ENCODE measurements around the gene RAB26. TPM values are rescaled to one million over a fixed set of nuclear protein-coding genes. Genes with fewer than 3 reads are reported as not detected.

RAB26 gene
- total RNA-seq, 3 donors from 2014 or later: 3.5 to 3.9 TPM; not detected in 1

DNA sequence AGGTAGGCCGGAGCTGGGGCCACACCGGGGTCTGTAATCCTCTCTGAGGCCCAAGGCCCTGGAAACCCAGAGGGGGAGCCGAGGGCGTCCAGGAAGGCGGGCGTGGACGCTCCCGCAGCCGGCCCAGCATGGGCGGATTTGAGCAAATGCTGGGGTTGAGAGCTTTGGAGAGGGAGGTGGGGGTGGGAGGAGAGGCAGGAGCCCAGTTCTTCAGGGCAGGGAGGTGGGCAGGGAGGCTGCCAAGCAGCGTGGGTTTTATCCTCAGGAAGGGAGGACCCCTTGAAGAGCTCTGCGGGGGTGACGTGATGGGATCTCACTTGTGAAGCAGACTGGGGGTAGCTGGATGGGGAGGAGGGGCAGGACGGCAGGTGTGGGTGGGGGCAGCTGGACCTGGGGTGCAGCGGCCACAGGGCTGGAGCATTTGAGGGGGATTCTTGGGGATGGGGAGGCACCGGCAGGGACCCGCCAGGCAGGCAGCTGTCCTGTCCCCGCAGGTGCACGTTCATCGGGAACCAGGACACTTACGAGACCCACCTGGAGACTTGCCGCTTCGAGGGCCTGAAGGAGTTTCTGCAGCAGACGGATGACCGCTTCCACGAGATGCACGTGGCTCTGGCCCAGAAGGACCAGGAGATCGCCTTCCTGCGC, 24.4 kb downstream of the RAB26 start:
- Histone ChIP-seq H3K4me3 (no peak overlapping the region), H3K27me3 (no peaks in the 10 kb centered on the region), H3K27ac (no peak overlapping the region), H3K36me3 (peaks cover 4% of the 10 kb centered on the region), H3K4me1 (peaks cover 0 to 6% of the 10 kb centered on the region in 2 donors), H3K9me3 (no peaks in the 10 kb centered on the region)
- no peak for DNase-seq (ENCODE audit: low spot score in 2 of 2)
- intact Hi-C loops (cut with DNase I; ENCODE audit: low total_unique reads): no loop called here
- TF ChIP-seq, protein P1, sequence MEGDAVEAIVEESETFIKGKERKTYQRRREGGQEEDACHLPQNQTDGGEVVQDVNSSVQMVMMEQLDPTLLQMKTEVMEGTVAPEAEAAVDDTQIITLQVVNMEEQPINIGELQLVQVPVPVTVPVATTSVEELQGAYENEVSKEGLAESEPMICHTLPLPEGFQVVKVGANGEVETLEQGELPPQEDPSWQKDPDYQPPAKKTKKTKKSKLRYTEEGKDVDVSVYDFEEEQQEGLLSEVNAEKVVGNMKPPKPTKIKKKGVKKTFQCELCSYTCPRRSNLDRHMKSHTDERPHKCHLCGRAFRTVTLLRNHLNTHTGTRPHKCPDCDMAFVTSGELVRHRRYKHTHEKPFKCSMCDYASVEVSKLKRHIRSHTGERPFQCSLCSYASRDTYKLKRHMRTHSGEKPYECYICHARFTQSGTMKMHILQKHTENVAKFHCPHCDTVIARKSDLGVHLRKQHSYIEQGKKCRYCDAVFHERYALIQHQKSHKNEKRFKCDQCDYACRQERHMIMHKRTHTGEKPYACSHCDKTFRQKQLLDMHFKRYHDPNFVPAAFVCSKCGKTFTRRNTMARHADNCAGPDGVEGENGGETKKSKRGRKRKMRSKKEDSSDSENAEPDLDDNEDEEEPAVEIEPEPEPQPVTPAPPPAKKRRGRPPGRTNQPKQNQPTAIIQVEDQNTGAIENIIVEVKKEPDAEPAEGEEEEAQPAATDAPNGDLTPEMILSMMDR (IDR thresholded peaks at IDR 0.05): no peak
- TF ChIP-seq POLR2AphosphoS5 (IDR thresholded peaks at IDR 0.05) (no peak), POLR2A (IDR thresholded peaks at IDR 0.05) (no peak)

DNA sequence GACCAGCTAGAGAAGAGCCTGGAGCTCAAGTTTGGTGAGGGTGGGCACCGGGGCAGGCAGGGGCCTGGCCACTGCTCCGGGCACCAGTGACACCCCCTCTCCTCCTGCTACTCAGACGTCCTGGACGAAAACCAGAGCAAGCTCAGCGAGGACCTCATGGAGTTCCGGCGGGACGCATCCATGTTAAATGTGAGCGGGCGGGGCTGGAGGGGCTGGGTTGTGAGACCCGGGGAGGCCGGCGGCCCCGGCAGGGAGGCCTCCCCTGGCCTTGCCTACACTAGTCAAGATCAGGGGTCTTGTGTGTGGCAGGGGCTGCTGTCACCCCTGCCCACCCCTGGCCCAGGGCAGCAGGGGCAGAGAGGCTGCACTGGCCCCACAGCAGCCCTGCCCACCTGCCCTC, 24.9 kb downstream of the RAB26 start:
- H3K9me3 ChIP-seq: no peaks in the 10 kb centered on the region
- intact Hi-C loops (cut with DNase I; ENCODE audit: low total_unique reads): no loop called here
- H3K27ac ChIP-seq: no peak overlapping the region
- no peak for TF ChIP-seq POLR2A (IDR thresholded peaks at IDR 0.05)
- TF ChIP-seq, protein P1 (IDR thresholded peaks at IDR 0.05): no peak
- no peak for TF ChIP-seq POLR2AphosphoS5 (IDR thresholded peaks at IDR 0.05)
- DNase-seq (ENCODE audit: low spot score in 2 of 2): no peak
- H3K27me3 ChIP-seq: no peaks in the 10 kb centered on the region
- H3K36me3 ChIP-seq: peaks cover 4% of the 10 kb centered on the region
- H3K4me3 ChIP-seq: no peak overlapping the region
- peaks cover 0 to 6% of the 10 kb centered on the region in 2 donors for H3K4me1 ChIP-seq

DNA sequence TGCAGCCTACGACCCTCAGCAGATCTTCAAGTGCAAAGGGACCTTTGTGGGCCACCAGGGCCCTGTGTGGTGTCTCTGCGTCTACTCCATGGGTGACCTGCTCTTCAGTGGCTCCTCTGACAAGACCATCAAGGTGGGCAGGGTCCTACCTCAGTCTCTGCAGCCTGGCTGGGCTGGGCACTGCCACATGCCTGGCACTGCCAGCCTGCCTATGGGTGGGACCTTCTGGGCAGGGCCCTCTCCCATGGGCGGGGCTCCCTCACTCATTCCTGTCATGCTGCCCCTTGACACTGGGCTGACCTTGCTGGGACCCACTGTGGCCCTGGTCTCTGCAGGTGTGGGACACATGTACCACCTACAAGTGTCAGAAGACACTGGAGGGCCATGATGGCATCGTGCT, 25.5 kb downstream of the RAB26 start:
- Histone ChIP-seq H3K9me3 (no peaks in the 10 kb centered on the region), H3K4me3 (no peak overlapping the region), H3K27ac (no peak overlapping the region), H3K27me3 (no peaks in the 10 kb centered on the region), H3K36me3 (peaks cover 4% of the 10 kb centered on the region), H3K4me1 (peaks cover 0 to 6% of the 10 kb centered on the region in 2 donors)
- DNase-seq (ENCODE audit: low spot score in 2 of 2): no peak
- TF ChIP-seq POLR2AphosphoS5 (IDR thresholded peaks at IDR 0.05) (no peak), POLR2A (IDR thresholded peaks at IDR 0.05) (no peak)
- TF ChIP-seq, protein P1 (IDR thresholded peaks at IDR 0.05): no peak
- intact Hi-C loops (cut with DNase I; ENCODE audit: low total_unique reads): no loop called here

DNA sequence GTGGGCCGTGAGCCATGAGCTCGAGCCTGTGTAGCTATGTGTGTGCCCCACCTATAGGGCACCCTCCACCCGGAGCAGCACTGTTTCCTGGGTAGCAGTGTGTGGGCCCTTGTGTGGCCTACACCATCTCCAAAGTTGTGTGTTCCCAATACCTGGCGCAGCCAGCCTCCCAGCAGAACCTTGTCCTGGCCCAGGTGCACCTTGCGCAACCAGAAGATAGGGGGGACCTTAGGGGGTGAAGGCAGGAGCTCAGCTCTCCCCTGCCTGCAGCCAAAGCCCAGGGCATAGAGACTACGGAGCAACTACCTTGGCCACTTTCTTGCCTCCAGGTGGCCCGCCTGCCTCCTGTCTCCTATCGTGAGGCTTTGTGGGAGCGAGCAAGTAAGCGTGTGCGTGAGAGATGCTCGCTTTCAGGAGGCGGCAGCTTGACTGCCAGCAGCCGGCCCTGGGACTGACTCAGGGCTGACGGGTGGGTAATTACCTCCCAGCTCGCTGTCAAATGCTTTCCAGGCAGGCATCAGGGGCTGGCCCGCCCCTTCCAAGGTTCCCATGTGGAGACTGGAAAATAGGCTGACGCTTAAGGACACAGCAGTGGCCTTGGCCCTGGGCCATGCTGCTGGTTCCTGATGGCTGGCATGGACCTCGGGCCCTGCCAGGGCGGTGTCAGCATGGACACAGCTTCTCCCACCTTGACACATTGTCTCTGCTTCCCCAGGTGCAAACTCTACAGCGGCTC, 26.1 kb downstream of the RAB26 start:
- H3K36me3 ChIP-seq: peaks cover 4% of the 10 kb centered on the region
- H3K9me3 ChIP-seq: no peaks in the 10 kb centered on the region
- TF ChIP-seq, protein P1 (IDR thresholded peaks at IDR 0.05): no peak
- TF ChIP-seq POLR2A (IDR thresholded peaks at IDR 0.05): no peak
- TF ChIP-seq POLR2AphosphoS5 (IDR thresholded peaks at IDR 0.05): no peak
- no peaks in the 10 kb centered on the region for H3K27me3 ChIP-seq
- no peak overlapping the region for H3K4me3 ChIP-seq
- H3K4me1 ChIP-seq: peaks cover 0 to 6% of the 10 kb centered on the region in 2 donors
- intact Hi-C loops (cut with DNase I; ENCODE audit: low total_unique reads): no loop called here
- DNase-seq (ENCODE audit: low spot score in 2 of 2): no peak
- H3K27ac ChIP-seq: no peak overlapping the region

DNA sequence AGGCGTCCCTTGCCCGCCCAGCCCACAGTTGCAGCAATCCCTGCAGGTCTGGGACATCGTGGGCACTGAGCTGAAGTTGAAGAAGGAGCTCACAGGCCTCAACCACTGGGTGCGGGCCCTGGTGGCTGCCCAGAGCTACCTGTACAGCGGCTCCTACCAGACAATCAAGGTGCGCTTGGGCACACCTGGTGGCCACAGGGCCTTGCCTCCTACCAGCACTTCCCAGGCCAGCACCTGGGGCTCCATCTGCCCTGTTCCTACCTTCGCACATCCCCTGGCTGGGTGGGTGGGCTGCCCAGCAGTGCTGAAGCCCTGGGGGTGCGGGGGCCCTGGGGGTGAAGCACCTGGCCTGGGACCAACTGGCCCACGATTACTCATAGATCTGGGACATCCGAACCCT, 27.0 kb downstream of the RAB26 start:
- DNase-seq (ENCODE audit: low spot score in 2 of 2): no peak
- Histone ChIP-seq H3K4me1 (peaks cover 0 to 6% of the 10 kb centered on the region in 2 donors), H3K9me3 (no peaks in the 10 kb centered on the region), H3K27me3 (no peaks in the 10 kb centered on the region), H3K36me3 (peaks cover 4% of the 10 kb centered on the region), H3K27ac (no peak overlapping the region), H3K4me3 (no peak overlapping the region)
- TF ChIP-seq POLR2AphosphoS5 (IDR thresholded peaks at IDR 0.05) (no peak), POLR2A (IDR thresholded peaks at IDR 0.05) (no peak)
- TF ChIP-seq, protein P1 (IDR thresholded peaks at IDR 0.05): no peak
- intact Hi-C loops (cut with DNase I; ENCODE audit: low total_unique reads): no loop called here

Data from breast epithelium (tissue), 4 donors.